OCI-M2 (cell line): Measurements from ENCODE around the gene NOC2L.

ENCODE experiments used
- DNase-seq: peaks from one replicate; lab custom pipeline; 2025; ENCODE audit not compliant: unreplicated experiment; lab: John Stamatoyannopoulos, UW

Gene NOC2L

GRCh38 chr1:958823-959730 lies at the start of gene NOC2L:
NOC2L (minus strand) TSS chr1:959256; CDS start chr1:959240, 16 bp downstream.
- peak; percentile 41 for DNase-seq

GRCh38 chr1:1006305-1007159 lies 47.5 kb upstream of the NOC2L start:
- DNase-seq, result no peak

- DNase-seq, result no peak
Measured at GRCh38 chr1:1005774-1006304, 46.8 kb upstream of the NOC2L start.

GRCh38 chr1:1004780-1005697 lies 46.0 kb upstream of the NOC2L start:
- no peak for DNase-seq

GRCh38 chr1:1004420-1004779 lies 45.3 kb upstream of the NOC2L start:
- DNase-seq, result no peak

GRCh38 chr1:1003618-1004419 lies 44.8 kb upstream of the NOC2L start:
- DNase-seq, result no peak

- DNase-seq, result no peak
Measured at GRCh38 chr1:1001057-1001783, 42.2 kb upstream of the NOC2L start.

GRCh38 chr1:1000357-1001056 lies 41.5 kb upstream of the NOC2L start:
- DNase-seq, result no peak

GRCh38 chr1:999725-1000356 lies 40.8 kb upstream of the NOC2L start, which contains the start of gene HES4:
HES4 (minus strand) TSS chr1:1000097; CDS start chr1:999973, 124 bp downstream.
- DNase-seq, result no peak

GRCh38 chr1:998995-999724 lies 40.1 kb upstream of the NOC2L start:
- no peak for DNase-seq

- no peak for DNase-seq
Measured at GRCh38 chr1:998745-998994, 39.6 kb upstream of the NOC2L start.

- DNase-seq, result no peak
Measured at GRCh38 chr1:997993-998744, 39.1 kb upstream of the NOC2L start.

- no peak for DNase-seq
Measured at GRCh38 chr1:997713-997992, 38.6 kb upstream of the NOC2L start.

- DNase-seq, result no peak
Measured at GRCh38 chr1:996851-997712, 38.0 kb upstream of the NOC2L start.

GRCh38 chr1:995665-996633 lies 36.9 kb upstream of the NOC2L start:
- DNase-seq, result no peak
